Duodenal mucosa (tissue), 2 donors: ENCODE measurements around the gene NPIPA1.
"Not testable (repeated sequence)": the region's sequence is repeated elsewhere in the genome, so short reads cannot be mapped to it uniquely, and the experiment has no call there.

ENCODE experiments used
- H3K27ac ChIP-seq: one replicate; pipeline ENCODE4 v1.7.0; 2013; ENCODE audit warnings: low read depth, low read length
- H3K27me3 ChIP-seq, 2 donors: one replicate each; pipeline ENCODE4 v1.7.0; 2013; ENCODE audit warnings: low read length in 2 of 2, control low read depth in 1 of 2; ENCODE audit not compliant: insufficient read depth in 2 of 2, control insufficient read depth in 1 of 2
- H3K36me3 ChIP-seq, 2 donors: one replicate each; pipeline ENCODE4 v1.7.0; 2013; ENCODE audit warnings: low read length in 2 of 2, control low read depth in 1 of 2; ENCODE audit not compliant: insufficient read depth in 2 of 2, control insufficient read depth in 1 of 2
- H3K4me1 ChIP-seq, 2 donors: one replicate each; pipeline ENCODE4 v1.7.0; 2013; ENCODE audit warnings: low read length in 2 of 2, control low read depth in 1 of 2; ENCODE audit not compliant: insufficient read depth in 2 of 2, control insufficient read depth in 1 of 2
- H3K4me3 ChIP-seq, 2 donors: one replicate each; pipeline ENCODE4 v1.7.0; 2013; ENCODE audit warnings: low read length in 2 of 2, low read depth in 1 of 2
- H3K9ac ChIP-seq, 2 donors: one replicate each; pipeline ENCODE4 v1.7.0; 2013; ENCODE audit warnings: low read length in 2 of 2, low read depth in 1 of 2
- H3K9me3 ChIP-seq, 2 donors: one replicate each; pipeline ENCODE4 v1.7.0; 2013; ENCODE audit warnings: low read length in 2 of 2, control low read depth in 1 of 2; ENCODE audit not compliant: control insufficient read depth in 1 of 2

NPIPA1 gene

GRCh38 chr16:14996702-14997101, 59.5 kb downstream of the NPIPA1 start:
- H3K36me3 ChIP-seq: peaks cover 0 to 25% of the 10 kb centered on the region in 2 donors
- not testable (repeated sequence) for H3K9ac ChIP-seq, H3K9me3 ChIP-seq, H3K27me3 ChIP-seq, H3K4me1 ChIP-seq, H3K4me3 ChIP-seq, H3K27ac ChIP-seq

DNA sequence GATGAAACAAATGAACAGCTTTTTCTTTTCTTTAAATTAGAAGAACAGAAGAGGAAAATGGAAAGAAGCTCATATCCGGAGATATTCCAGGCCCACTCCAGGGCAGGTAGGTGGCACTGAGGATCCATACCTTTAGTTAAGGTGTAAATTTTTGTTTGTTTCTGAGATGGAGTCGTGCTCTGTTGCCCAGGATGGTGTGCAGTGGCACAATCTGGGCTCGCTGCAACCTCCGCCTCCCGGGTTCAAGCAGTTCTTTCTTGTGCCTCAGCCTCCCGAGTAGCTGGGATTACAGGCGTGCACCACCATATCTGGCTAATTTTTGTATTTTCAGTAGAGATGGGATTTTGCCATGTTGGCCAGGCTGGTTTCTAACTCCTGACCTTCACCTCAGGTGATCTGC, 61.1 kb downstream of the NPIPA1 start:
- H3K4me3 ChIP-seq, H3K27ac ChIP-seq, H3K4me1 ChIP-seq, H3K27me3 ChIP-seq, H3K9me3 ChIP-seq, H3K9ac ChIP-seq: not testable (repeated sequence)
- H3K36me3 ChIP-seq: peaks cover 0 to 21% of the 10 kb centered on the region in 2 donors

- H3K9ac ChIP-seq, H3K27ac ChIP-seq, H3K27me3 ChIP-seq, H3K4me1 ChIP-seq, H3K9me3 ChIP-seq, H3K4me3 ChIP-seq: not testable (repeated sequence)
- peaks cover 0 to 29% of the 10 kb centered on the region in 2 donors for H3K36me3 ChIP-seq
Measured at GRCh38 chr16:14999845-15000244, 62.6 kb downstream of the NPIPA1 start.
